PC-3 (cell line): ENCODE measurements around the gene VPS13C.

Source experiments
- EZH2 ChIP-seq: fragments of 300-600 bp; sonication (generic); IDR thresholded peaks from one replicate; pipeline ENCODE4 v1.6.1; 2017; ENCODE audit warnings: antibody characterized with exemption, mild to moderate bottlenecking, low read length; ENCODE audit not compliant: unreplicated experiment
- TF ChIP-seq, protein P1 (sequence below): fragments of 300-600 bp; sonication (generic); conservative IDR thresholded peaks from 2 replicates; pipeline ENCODE4 v1.5.1; 2017; ENCODE audit warnings: antibody characterized with exemption, low read depth, mild to moderate bottlenecking, low read length

DNA sequence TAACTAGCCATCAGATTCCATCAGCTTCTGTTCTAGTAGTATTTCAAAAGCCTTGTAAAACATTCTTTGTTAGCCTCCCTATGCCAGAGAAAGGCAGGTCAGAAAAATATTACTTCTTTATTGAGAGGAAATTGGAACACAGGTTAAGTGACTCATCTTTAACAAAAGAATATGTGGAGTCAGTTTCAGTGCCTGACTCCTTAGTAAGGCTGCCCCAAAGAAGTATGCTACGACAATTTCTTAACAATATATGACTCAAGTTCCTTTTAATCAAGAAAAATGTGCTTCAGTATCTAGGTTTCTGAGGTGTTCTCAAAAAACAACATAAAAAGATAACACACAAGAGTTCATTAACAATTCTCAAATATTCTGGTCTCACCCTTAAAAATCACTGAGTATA lies 139.2 kb downstream of the VPS13C start:
- TF ChIP-seq, protein P1, sequence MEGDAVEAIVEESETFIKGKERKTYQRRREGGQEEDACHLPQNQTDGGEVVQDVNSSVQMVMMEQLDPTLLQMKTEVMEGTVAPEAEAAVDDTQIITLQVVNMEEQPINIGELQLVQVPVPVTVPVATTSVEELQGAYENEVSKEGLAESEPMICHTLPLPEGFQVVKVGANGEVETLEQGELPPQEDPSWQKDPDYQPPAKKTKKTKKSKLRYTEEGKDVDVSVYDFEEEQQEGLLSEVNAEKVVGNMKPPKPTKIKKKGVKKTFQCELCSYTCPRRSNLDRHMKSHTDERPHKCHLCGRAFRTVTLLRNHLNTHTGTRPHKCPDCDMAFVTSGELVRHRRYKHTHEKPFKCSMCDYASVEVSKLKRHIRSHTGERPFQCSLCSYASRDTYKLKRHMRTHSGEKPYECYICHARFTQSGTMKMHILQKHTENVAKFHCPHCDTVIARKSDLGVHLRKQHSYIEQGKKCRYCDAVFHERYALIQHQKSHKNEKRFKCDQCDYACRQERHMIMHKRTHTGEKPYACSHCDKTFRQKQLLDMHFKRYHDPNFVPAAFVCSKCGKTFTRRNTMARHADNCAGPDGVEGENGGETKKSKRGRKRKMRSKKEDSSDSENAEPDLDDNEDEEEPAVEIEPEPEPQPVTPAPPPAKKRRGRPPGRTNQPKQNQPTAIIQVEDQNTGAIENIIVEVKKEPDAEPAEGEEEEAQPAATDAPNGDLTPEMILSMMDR = no peak
- TF ChIP-seq EZH2 = no peak
